Stimulated activated CD4-positive, alpha-beta T cell treated with anti-CD3 and anti-CD28 coated beads, Interleukin-4, amount 100 ng/mL, for 24 hours (primary cell): ENCODE measurements around the gene TEDC2.
"Not testable (repeated sequence)": the region's sequence is repeated elsewhere in the genome, so short reads cannot be mapped to it uniquely, and the experiment has no call there.

Experiments
- DNase-seq: peaks from one replicate; pipeline ENCODE4 v3.0.0-alpha.2; 2020

The TEDC2 gene

GRCh38 chr16:2438121-2438520 is 21.8 kb upstream of the TEDC2 start:
- DNase-seq: no peak

- no peak for DNase-seq
These were observed 20.3 kb upstream of the TEDC2 start for GRCh38 chr16:2439598-2439997.

GRCh38 chr16:2441143-2441804 is 18.6 kb upstream of the TEDC2 start:
- not testable (repeated sequence) for DNase-seq

GRCh38 chr16:2443555-2443954 is 16.4 kb upstream of the TEDC2 start:
- no peak for DNase-seq

GRCh38 chr16:2447920-2448583 is 11.9 kb upstream of the TEDC2 start:
- no peak for DNase-seq

- no peak for DNase-seq
These were observed 10.8 kb upstream of the TEDC2 start for GRCh38 chr16:2449118-2449517.

GRCh38 chr16:2450535-2450934 is 9.4 kb upstream of the TEDC2 start:
- no peak for DNase-seq

GRCh38 chr16:2450975-2451381 is 8.9 kb upstream of the TEDC2 start:
- DNase-seq: no peak

GRCh38 chr16:2451851-2452320 is 8.0 kb upstream of the TEDC2 start:
- no peak for DNase-seq

GRCh38 chr16:2452650-2453049 is 7.3 kb upstream of the TEDC2 start:
- DNase-seq: no peak

GRCh38 chr16:2455081-2455845 is 4.6 kb upstream of the TEDC2 start:
- DNase-seq: no peak

- DNase-seq: no peak
These were observed 3.3 kb upstream of the TEDC2 start for GRCh38 chr16:2456551-2457153.

GRCh38 chr16:2457267-2457666 is 2.6 kb upstream of the TEDC2 start:
- no peak for DNase-seq

- no peak for DNase-seq
These were observed 2.0 kb upstream of the TEDC2 start for GRCh38 chr16:2457946-2458345.

GRCh38 chr16:2458887-2459646 is 842 bp upstream of the TEDC2 start:
- no peak for DNase-seq

- DNase-seq: no peak
These were observed 443 bp downstream of the TEDC2 start for GRCh38 chr16:2460391-2460713.

- no peak for DNase-seq
These were observed 1.0 kb downstream of the TEDC2 start for GRCh38 chr16:2460916-2461315.

GRCh38 chr16:2462031-2462866 is 2.3 kb downstream of the TEDC2 start:
- no peak for DNase-seq

GRCh38 chr16:2464333-2464732 is 4.4 kb downstream of the TEDC2 start:
- DNase-seq: no peak

GRCh38 chr16:2465653-2466415 is 5.9 kb downstream of the TEDC2 start:
- no peak for DNase-seq
